Uterus (tissue), 4 donors: ENCODE data around the gene ZNF841. TPM values are rescaled to one million over a fixed set of nuclear protein-coding genes. Genes with fewer than 3 reads are reported as not detected.

Experiments used
- DNase-seq, 2 donors: peaks; one replicate each; pipeline ENCODE4 v3.0.0-alpha.2; 2019 to 2020
- H3K27ac ChIP-seq, 2 donors: fragments of 200-600 bp; sonication (generic); 1 replicate in 1 of 2; 2 replicates in 1 of 2; pipeline ENCODE4 v1.5.1; 2016 to 2018
- H3K27me3 ChIP-seq, 2 donors: fragments of 200-600 bp; sonication (generic); one replicate each; pipeline ENCODE4 v1.5.1; 2018 to 2019; ENCODE audit warnings: control low read depth in 1 of 2
- H3K36me3 ChIP-seq, 2 donors: fragments of 200-600 bp; sonication (generic); one replicate each; pipeline ENCODE4 v1.5.1; 2019; ENCODE audit warnings: control low read depth in 1 of 2
- H3K4me1 ChIP-seq, 2 donors: fragments of 200-600 bp; sonication (generic); one replicate each; pipeline ENCODE4 v1.5.1; 2018 to 2019; ENCODE audit warnings: control low read depth in 1 of 2
- H3K4me3 ChIP-seq, 2 donors: fragments of 200-600 bp; sonication (generic); 1 replicate in 1 of 2; 2 replicates in 1 of 2; pipeline ENCODE4 v1.5.1; 2018 to 2019; ENCODE audit warnings: mild to moderate bottlenecking in 1 of 2
- H3K9me3 ChIP-seq, 2 donors: fragments of 200-600 bp; sonication (generic); one replicate each; pipeline ENCODE4 v1.5.1; 2019; ENCODE audit warnings: control low read depth in 1 of 2
- POLR2A ChIP-seq, 2 donors: fragments of 450-650 bp; IDR thresholded peaks; one replicate each; pipeline ENCODE4 v1.6.1; 2016; ENCODE audit warnings: antibody characterized with exemption in 2 of 2, mild to moderate bottlenecking in 1 of 2, moderate library complexity in 1 of 2
- intact Hi-C: fragments of 100-400 bp; cut with DNase I; formaldehyde crosslinking; loops from one replicate; pipeline ENCODE4 v1.15.1; 2023; ENCODE audit warnings: low total_unique reads
- total RNA-seq, 4 donors: library from RNA; depleted of rRNA in 3 of 4; stranded (reverse); fragments of >200 nt in 3 of 4; gene quantifications; one replicate each; pipeline versions ENCODE4 v1.1.0 to v1.2.4, GENCODE V29; 2014 to 2023
- TF ChIP-seq, protein P1 (sequence below), 4 experiments: fragments of 200-600 bp in 2 of 4; fragments of 450-650 bp in 2 of 4; sonication (generic) in 2 of 4; IDR thresholded peaks; one replicate each; pipeline ENCODE4 v1.5.1; 2016 to 2019; ENCODE audit warnings: antibody characterized with exemption in 4 of 4, mild to moderate bottlenecking in 2 of 4, moderate library complexity in 1 of 4
- donor health status: DM: yes; HTN: yes; CAD: no.

Gene ZNF841
- total RNA-seq, 4 donors from 2014 or later = 14.1 to 57.3 (median 41.9) TPM

DNA sequence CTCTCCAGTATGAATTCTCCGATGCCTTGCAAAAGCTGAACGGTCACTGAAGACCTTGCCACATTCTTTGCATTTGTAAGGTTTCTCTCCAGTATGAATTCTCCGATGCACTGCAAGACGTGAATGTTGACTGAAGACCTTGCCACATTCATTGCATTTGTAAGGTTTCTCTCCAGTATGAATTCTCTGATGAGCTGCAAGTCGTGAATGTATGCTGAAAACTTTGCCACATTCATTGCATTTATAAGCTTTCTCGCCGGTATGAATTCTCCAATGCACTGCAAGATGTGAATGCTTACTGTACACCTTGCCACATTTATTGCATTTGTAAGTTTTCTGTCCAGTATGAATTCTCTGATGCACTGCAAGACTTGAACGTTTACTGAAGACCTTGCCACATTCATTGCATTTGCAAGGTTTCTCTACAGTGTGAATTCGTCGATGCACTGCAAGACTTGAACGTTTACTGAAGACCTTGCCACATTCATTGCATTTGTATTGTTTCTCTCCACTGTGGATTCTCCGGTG is 20.0 kb upstream of the ZNF841 start:
- intact Hi-C loops = no loop called here
- no peak overlapping the region for H3K27ac ChIP-seq
- no peak overlapping the region for H3K4me3 ChIP-seq
- H3K4me1 ChIP-seq = no peaks in the 10 kb centered on the region
- H3K36me3 ChIP-seq = no peaks in the 10 kb centered on the region
- DNase-seq = no peak
- peaks cover 17 to 88% of the 10 kb centered on the region in 2 donors for H3K9me3 ChIP-seq
- no peaks in the 10 kb centered on the region for H3K27me3 ChIP-seq
- TF ChIP-seq, protein P1, sequence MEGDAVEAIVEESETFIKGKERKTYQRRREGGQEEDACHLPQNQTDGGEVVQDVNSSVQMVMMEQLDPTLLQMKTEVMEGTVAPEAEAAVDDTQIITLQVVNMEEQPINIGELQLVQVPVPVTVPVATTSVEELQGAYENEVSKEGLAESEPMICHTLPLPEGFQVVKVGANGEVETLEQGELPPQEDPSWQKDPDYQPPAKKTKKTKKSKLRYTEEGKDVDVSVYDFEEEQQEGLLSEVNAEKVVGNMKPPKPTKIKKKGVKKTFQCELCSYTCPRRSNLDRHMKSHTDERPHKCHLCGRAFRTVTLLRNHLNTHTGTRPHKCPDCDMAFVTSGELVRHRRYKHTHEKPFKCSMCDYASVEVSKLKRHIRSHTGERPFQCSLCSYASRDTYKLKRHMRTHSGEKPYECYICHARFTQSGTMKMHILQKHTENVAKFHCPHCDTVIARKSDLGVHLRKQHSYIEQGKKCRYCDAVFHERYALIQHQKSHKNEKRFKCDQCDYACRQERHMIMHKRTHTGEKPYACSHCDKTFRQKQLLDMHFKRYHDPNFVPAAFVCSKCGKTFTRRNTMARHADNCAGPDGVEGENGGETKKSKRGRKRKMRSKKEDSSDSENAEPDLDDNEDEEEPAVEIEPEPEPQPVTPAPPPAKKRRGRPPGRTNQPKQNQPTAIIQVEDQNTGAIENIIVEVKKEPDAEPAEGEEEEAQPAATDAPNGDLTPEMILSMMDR (IDR thresholded peaks at IDR 0.05) = no peak
- no peak for TF ChIP-seq POLR2A (IDR thresholded peaks at IDR 0.05)

GRCh38 chr19:52114691-52115090 is 19.1 kb upstream of the ZNF841 start:
- Histone ChIP-seq H3K27ac (no peak overlapping the region), H3K9me3 (peaks cover 17 to 80% of the 10 kb centered on the region in 2 donors), H3K4me1 (no peaks in the 10 kb centered on the region), H3K4me3 (no peak overlapping the region), H3K27me3 (no peaks in the 10 kb centered on the region), H3K36me3 (no peaks in the 10 kb centered on the region)
- TF ChIP-seq, protein P1 (IDR thresholded peaks at IDR 0.05) = no peak
- no peak for TF ChIP-seq POLR2A (IDR thresholded peaks at IDR 0.05)
- intact Hi-C loops = no loop called here
- DNase-seq = no peak

DNA sequence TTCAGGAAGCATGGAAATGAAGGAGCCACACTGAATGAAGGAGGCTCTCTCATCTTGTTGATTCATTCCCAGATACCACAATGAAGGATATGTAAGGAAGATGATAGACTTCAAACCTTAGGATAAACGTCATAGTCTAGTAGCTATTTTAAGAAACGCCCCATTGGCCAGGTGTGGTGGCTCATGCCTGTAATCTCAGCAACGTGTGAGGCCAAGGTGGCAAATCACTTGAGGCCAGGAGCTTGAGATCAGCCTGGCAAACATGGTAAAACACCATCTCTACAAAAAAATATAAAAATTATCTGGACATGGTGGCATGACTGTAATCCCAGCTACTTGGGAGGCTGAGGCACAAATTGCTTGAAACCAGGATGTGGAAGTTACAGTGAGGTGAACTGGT is 17.1 kb upstream of the ZNF841 start:
- TF ChIP-seq, protein P1 (IDR thresholded peaks at IDR 0.05) = no peak
- TF ChIP-seq POLR2A (IDR thresholded peaks at IDR 0.05) = no peak
- Histone ChIP-seq H3K36me3 (no peaks in the 10 kb centered on the region), H3K27me3 (no peaks in the 10 kb centered on the region), H3K4me3 (no peak overlapping the region), H3K9me3 (peaks cover 7 to 59% of the 10 kb centered on the region in 2 donors), H3K27ac (no peak overlapping the region), H3K4me1 (no peaks in the 10 kb centered on the region)
- intact Hi-C loops = no loop called here
- DNase-seq = no peak

DNA sequence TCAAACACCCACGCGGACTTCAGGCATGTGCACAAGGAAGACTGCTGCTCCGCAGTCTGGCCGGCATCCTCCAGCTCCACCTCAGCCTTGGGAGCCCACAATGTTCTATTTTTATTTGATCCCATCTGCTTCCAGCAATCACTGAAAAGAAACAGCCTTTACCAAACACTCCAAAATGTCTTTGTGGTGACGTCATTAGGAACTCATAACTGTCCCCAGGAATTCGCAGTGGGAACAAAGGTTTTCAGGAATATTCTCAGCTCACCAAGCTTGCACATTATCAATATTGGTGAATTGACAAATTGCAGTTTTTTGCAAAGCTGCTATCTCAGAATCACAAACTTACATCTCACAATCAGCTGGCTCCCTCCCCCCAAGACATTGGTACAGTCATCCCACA is 15.2 kb upstream of the ZNF841 start:
- Histone ChIP-seq H3K9me3 (peaks cover 0 to 40% of the 10 kb centered on the region in 2 donors), H3K36me3 (no peaks in the 10 kb centered on the region)
- intact Hi-C loops = no loop called here

DNA sequence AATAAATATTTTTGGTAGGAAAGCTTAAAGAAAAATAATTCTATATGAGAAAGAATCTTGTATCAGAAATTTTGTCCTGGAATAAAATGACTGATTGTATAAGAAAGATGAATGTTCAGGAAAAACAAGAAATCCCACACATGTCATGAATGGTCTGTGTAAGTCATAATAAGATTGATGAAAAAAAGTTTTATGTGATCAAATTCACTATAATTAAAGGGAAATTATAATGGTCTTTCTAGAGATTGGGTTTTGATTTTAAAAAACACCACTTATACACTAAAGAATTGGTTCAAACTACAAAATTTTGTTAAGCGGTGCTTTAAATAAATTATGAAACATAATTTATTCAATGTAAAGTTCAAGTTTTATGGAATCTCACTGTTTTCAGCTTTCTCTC is 7.2 kb upstream of the ZNF841 start:
- intact Hi-C loops = no loop called here
- TF ChIP-seq, protein P1 (IDR thresholded peaks at IDR 0.05) = no peak
- no peak for TF ChIP-seq POLR2A (IDR thresholded peaks at IDR 0.05)
- no peak overlapping the region for H3K4me3 ChIP-seq

More for the DNA sequence above, 15.2 kb upstream of the ZNF841 start:
- no peaks in the 10 kb centered on the region for H3K27me3 ChIP-seq
- no peak overlapping the region for H3K4me3 ChIP-seq
- no peak overlapping the region for H3K27ac ChIP-seq
- H3K4me1 ChIP-seq = no peaks in the 10 kb centered on the region
- no peak for DNase-seq
- TF ChIP-seq, protein P1 (IDR thresholded peaks at IDR 0.05) = no peak
- no peak for TF ChIP-seq POLR2A (IDR thresholded peaks at IDR 0.05)

More for the DNA sequence above, 7.2 kb upstream of the ZNF841 start:
- H3K27me3 ChIP-seq = no peaks in the 10 kb centered on the region
- no peaks in the 10 kb centered on the region for H3K4me1 ChIP-seq
- H3K36me3 ChIP-seq = no peaks in the 10 kb centered on the region
- no peaks in the 10 kb centered on the region for H3K9me3 ChIP-seq
- H3K27ac ChIP-seq = no peak overlapping the region
- no peak for DNase-seq
